ENCODE results near the gene MGAT4B. TPM values are rescaled to one million over a fixed set of nuclear protein-coding genes. Genes with fewer than 3 reads are reported as not detected.

The MGAT4B gene
- total and polyA plus RNA-seq, 2 of the 13 experiments (the other 11 are each of a cell fraction or from before 2014, with no cell fraction given): 93.5 to 130 TPM

DNA sequence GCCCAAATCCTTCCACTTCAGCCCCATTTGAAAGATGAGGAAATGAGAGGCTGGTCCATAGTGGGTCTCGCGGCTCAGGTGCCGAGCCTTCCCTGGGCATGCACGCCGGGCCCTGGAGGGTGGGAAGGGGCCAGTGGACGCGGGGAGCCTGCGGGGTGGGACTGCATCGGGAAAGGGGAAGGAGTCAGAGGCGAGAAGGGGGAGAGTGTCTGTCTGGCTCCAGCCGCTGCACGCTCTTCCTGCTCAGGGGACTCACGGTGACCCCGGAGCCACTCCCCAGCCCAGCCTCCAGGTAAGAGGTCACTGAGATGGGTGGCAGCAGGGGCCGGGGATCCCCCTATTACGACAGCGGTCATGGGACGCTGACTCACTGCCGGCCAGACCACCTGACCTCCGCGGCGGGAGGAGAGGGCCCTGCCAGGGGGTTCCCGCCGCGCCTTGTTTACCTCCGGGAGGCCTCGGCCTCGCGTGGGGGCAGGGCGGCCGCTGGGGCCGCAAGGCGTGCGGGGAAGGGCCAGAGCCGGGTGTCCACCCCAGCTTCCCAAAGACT lies 12.2 kb upstream of the MGAT4B start (continued):
- TF ChIP-seq, protein P1, sequence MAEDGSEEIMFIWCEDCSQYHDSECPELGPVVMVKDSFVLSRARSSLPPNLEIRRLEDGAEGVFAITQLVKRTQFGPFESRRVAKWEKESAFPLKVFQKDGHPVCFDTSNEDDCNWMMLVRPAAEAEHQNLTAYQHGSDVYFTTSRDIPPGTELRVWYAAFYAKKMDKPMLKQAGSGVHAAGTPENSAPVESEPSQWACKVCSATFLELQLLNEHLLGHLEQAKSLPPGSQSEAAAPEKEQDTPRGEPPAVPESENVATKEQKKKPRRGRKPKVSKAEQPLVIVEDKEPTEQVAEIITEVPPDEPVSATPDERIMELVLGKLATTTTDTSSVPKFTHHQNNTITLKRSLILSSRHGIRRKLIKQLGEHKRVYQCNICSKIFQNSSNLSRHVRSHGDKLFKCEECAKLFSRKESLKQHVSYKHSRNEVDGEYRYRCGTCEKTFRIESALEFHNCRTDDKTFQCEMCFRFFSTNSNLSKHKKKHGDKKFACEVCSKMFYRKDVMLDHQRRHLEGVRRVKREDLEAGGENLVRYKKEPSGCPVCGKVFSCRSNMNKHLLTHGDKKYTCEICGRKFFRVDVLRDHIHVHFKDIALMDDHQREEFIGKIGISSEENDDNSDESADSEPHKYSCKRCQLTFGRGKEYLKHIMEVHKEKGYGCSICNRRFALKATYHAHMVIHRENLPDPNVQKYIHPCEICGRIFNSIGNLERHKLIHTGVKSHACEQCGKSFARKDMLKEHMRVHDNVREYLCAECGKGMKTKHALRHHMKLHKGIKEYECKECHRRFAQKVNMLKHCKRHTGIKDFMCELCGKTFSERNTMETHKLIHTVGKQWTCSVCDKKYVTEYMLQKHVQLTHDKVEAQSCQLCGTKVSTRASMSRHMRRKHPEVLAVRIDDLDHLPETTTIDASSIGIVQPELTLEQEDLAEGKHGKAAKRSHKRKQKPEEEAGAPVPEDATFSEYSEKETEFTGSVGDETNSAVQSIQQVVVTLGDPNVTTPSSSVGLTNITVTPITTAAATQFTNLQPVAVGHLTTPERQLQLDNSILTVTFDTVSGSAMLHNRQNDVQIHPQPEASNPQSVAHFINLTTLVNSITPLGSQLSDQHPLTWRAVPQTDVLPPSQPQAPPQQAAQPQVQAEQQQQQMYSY (CRISPR knock-in tag; IDR thresholded peaks at IDR 0.05): peak; percentile 72
- 0 out of 2 replicates have a peak, but pooled peaks have one; percentile 63 for TF ChIP-seq ZNF430 (CRISPR knock-in tag; IDR thresholded peaks at IDR 0.05)
- no peak for TF ChIP-seq NFIC (IDR thresholded peaks at IDR 0.05; ENCODE audit: low read length)
- peak; percentile 97 for TF ChIP-seq NR2C2 (CRISPR knock-in tag; IDR thresholded peaks at IDR 0.05; ENCODE audit: borderline replicate concordance)
- TF ChIP-seq SOX13 (IDR thresholded peaks at IDR 0.05): no peak
- TF ChIP-seq SOX13 (CRISPR knock-in tag; conservative IDR thresholded peaks at IDR 0.05 in 1 of 2, IDR thresholded peaks at IDR 0.05 in 1 of 2): peak in 1 of 2 experiments; percentile 85; a peak in 2 of 4 replicates
- TF ChIP-seq TAF1 (CRISPR knock-in tag; IDR thresholded peaks at IDR 0.05): no peak; the same call in 1 of the 2 replicates
- peak; percentile 48; the same call in 1 of the 2 replicates for TF ChIP-seq BORCS8-MEF2B (CRISPR knock-in tag; IDR thresholded peaks at IDR 0.05)
- no peak for TF ChIP-seq ZNF468 (CRISPR knock-in tag; IDR thresholded peaks at IDR 0.05)
- TF ChIP-seq AHR (CRISPR knock-in tag; IDR thresholded peaks at IDR 0.05): 0 out of 2 replicates have a peak, but pooled peaks have one; percentile 34
- no peak for TF ChIP-seq ZNF3 (CRISPR knock-in tag; IDR thresholded peaks at IDR 0.05)
- peak; percentile 81 for TF ChIP-seq ZNF329 (CRISPR knock-in tag; IDR thresholded peaks at IDR 0.05; ENCODE audit: low read depth)
- TF ChIP-seq ZBTB7A (CRISPR knock-in tag; IDR thresholded peaks at IDR 0.05): peak; percentile 59; the same call in 1 of the 2 replicates
- peak; percentile 99 for TF ChIP-seq RARA (CRISPR knock-in tag; IDR thresholded peaks at IDR 0.05)
- TF ChIP-seq, protein P2, sequence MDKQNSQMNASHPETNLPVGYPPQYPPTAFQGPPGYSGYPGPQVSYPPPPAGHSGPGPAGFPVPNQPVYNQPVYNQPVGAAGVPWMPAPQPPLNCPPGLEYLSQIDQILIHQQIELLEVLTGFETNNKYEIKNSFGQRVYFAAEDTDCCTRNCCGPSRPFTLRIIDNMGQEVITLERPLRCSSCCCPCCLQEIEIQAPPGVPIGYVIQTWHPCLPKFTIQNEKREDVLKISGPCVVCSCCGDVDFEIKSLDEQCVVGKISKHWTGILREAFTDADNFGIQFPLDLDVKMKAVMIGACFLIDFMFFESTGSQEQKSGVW (CRISPR knock-in tag; IDR thresholded peaks at IDR 0.05; ENCODE audit: borderline replicate concordance): no peak; the same call in 1 of the 2 replicates
- TF ChIP-seq FOSL2 (CRISPR knock-in tag; IDR thresholded peaks at IDR 0.05): peak; percentile 99
- TF ChIP-seq, protein P3, sequence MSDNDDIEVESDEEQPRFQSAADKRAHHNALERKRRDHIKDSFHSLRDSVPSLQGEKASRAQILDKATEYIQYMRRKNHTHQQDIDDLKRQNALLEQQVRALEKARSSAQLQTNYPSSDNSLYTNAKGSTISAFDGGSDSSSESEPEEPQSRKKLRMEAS (IDR thresholded peaks at IDR 0.05): no peak
- peak; percentile 80; the same call in 1 of the 2 replicates for TF ChIP-seq ZC3H13 (CRISPR knock-in tag; IDR thresholded peaks at IDR 0.05)
- TF ChIP-seq ZZZ3 (CRISPR knock-in tag; IDR thresholded peaks at IDR 0.05; ENCODE audit: borderline replicate concordance): peak; percentile 66; the same call in 1 of the 2 replicates
- TF ChIP-seq AHDC1 (CRISPR knock-in tag; IDR thresholded peaks at IDR 0.05; ENCODE audit: borderline replicate concordance): no peak; the same call in none of the 2 replicates
- no peak for TF ChIP-seq MTF1 (CRISPR knock-in tag; IDR thresholded peaks at IDR 0.05)

All from HepG2 (cell line).